Progenitor cell of endocrine pancreas (in vitro differentiated cells): ENCODE results near the gene FGD3. TPM values are rescaled to one million over a fixed set of nuclear protein-coding genes. Genes with fewer than 3 reads are reported as not detected.
A peak's percentile ranks its signal among the peaks of the same experiment; 100 is the strongest.

Experiments
- DNase-seq: peaks from one replicate; pipeline ENCODE4 v3.0.0; 2021; ENCODE audit warnings: low spot score; ENCODE audit not compliant: unreplicated experiment
- H3K27ac Mint-ChIP-seq: 2 replicates; pipeline ENCODE4 v1.8.0; 2021; ENCODE audit warnings: mild to moderate bottlenecking, moderate library complexity, mixed read lengths
- H3K27me3 Mint-ChIP-seq: 2 replicates; pipeline ENCODE4 v1.8.0; 2021; ENCODE audit warnings: mixed read lengths
- H3K36me3 Mint-ChIP-seq: 2 replicates; pipeline ENCODE4 v1.8.0; 2022; ENCODE audit warnings: mixed read lengths; ENCODE audit not compliant: insufficient read depth
- H3K4me1 Mint-ChIP-seq: 2 replicates; pipeline ENCODE4 v1.8.0; 2021; ENCODE audit warnings: low read depth, mixed read lengths
- H3K4me3 Mint-ChIP-seq: 2 replicates; pipeline ENCODE4 v1.8.0; 2021; ENCODE audit warnings: low read depth, mild to moderate bottlenecking, moderate library complexity, mixed read lengths
- H3K9me3 Mint-ChIP-seq: 2 replicates; pipeline ENCODE4 v1.8.0; 2021; ENCODE audit warnings: low read depth, mixed read lengths
- total RNA-seq: library from RNA; stranded (reverse); gene quantifications from 2 replicates; pipeline ENCODE4 v1.2.1, GENCODE V29; 2021
- TF ChIP-seq, protein P1 (sequence below): fragments of 200-600 bp; sonication (generic); IDR thresholded peaks from one replicate; pipeline ENCODE4 v1.5.0; 2021; ENCODE audit warnings: antibody characterized with exemption, mild to moderate bottlenecking; ENCODE audit not compliant: unreplicated experiment

Gene FGD3
- total RNA-seq, 1 donor from 2014 or later, result 9.6 TPM

DNA sequence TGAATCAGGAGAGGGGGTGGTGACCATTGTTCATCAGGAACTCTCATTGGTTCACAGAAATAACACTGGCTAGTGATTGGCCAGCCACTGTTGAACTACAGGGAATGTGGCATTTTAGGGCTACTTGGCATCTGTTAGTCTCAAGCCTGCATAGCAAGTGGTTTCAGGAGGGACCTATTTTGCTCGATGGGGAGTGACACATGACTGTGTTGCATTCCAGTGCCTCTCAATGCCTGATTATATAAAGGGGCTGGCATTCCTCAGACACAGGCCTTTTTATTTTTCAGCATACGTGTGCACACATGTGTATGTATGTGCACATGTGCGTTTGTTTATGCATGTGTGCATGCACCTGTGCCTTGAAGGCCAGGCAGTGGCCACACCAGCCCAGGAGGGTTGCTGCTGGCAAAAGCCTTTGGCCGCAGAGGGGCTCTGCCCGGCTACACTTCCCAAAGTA lies 23.2 kb downstream of the FGD3 start:
- DNase-seq, result no peak
- Mint-ChIP-seq H3K27ac (no peak overlapping the region), H3K9me3 (no peaks in the 10 kb centered on the region), H3K27me3 (no peaks in the 10 kb centered on the region), H3K4me3 (no peak overlapping the region), H3K36me3 (peaks cover 5% of the 10 kb centered on the region), H3K4me1 (peaks cover 15% of the 10 kb centered on the region)
- TF ChIP-seq, protein P1, sequence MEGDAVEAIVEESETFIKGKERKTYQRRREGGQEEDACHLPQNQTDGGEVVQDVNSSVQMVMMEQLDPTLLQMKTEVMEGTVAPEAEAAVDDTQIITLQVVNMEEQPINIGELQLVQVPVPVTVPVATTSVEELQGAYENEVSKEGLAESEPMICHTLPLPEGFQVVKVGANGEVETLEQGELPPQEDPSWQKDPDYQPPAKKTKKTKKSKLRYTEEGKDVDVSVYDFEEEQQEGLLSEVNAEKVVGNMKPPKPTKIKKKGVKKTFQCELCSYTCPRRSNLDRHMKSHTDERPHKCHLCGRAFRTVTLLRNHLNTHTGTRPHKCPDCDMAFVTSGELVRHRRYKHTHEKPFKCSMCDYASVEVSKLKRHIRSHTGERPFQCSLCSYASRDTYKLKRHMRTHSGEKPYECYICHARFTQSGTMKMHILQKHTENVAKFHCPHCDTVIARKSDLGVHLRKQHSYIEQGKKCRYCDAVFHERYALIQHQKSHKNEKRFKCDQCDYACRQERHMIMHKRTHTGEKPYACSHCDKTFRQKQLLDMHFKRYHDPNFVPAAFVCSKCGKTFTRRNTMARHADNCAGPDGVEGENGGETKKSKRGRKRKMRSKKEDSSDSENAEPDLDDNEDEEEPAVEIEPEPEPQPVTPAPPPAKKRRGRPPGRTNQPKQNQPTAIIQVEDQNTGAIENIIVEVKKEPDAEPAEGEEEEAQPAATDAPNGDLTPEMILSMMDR, result no peak

DNA sequence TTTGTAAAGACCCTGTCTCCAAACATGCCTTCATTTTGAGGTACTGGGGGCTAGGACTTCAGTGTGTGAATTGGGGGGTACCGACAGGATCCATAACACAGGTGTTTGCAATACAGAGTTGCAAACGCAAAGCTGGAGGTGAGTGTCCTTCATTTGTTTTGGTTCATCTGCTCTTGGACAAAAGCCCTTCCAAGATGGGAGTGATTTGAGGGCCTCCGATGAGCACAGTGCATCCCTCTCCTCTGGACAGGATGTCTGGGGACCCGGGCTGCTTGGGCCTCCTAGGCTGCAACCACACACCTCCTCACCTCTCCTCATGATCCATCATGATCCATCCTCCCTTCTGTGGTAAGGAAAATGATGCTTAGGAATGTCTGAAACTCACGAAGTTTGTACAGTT lies 23.8 kb downstream of the FGD3 start:
- no peak for DNase-seq
- Mint-ChIP-seq H3K27ac (no peak overlapping the region), H3K27me3 (no peaks in the 10 kb centered on the region), H3K4me1 (peaks cover 14% of the 10 kb centered on the region), H3K36me3 (peaks cover 5% of the 10 kb centered on the region), H3K9me3 (no peaks in the 10 kb centered on the region), H3K4me3 (no peak overlapping the region)
- TF ChIP-seq, protein P1, result no peak

DNA sequence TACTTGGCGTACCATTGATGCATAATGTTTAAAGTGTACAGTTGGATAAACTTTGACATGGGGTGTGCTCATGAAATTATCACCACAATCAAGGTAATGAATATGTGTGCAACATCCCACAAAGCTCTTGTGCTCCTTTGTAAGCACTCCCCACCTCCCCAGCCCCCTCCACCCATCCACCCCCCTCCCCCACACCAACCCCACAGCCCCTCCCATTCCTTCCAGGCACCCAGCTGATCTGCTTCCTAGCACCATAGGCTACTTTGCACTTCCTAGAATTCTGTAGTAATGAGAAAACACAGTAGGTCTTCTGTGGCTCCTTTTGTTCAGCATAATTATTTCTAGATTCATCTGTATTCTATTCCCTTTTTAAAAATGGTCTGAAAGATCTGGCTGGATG lies 24.5 kb downstream of the FGD3 start:
- TF ChIP-seq, protein P1, result no peak
- H3K27me3 Mint-ChIP-seq, result no peaks in the 10 kb centered on the region
- no peak for DNase-seq

DNA sequence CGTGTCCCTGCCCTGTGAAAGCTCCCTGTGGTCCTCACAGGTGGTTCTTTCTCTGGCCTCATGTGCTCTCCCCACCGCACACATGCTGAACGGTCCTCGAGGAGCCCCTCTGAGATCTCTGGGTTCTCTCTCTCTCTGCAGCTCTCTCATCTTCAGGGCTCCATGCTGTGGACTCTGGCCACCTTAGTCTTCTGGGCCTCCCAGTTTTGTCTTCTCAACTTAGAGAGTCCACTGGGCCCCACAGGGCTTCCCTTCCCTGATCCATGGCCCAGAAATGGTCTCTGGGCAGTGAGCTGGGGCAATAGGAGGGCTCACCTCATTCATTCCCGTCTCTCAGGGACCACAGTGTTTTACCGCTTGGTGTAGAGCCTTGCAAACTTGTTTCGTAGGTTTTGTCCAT lies 26.4 kb downstream of the FGD3 start:
- Mint-ChIP-seq H3K4me3 (peak overlapping the region; percentile 11), H3K27ac (peak overlapping the region; percentile 94), H3K36me3 (peaks cover 13% of the 10 kb centered on the region), H3K27me3 (no peaks in the 10 kb centered on the region), H3K4me1 (peaks cover 15% of the 10 kb centered on the region), H3K9me3 (no peaks in the 10 kb centered on the region)
- DNase-seq, result no peak
- TF ChIP-seq, protein P1, result no peak

More for the DNA sequence above, 24.5 kb downstream of the FGD3 start:
- Mint-ChIP-seq H3K27ac (no peak overlapping the region), H3K4me3 (no peak overlapping the region), H3K4me1 (peaks cover 14% of the 10 kb centered on the region), H3K36me3 (peaks cover 5% of the 10 kb centered on the region), H3K9me3 (no peaks in the 10 kb centered on the region)

DNA sequence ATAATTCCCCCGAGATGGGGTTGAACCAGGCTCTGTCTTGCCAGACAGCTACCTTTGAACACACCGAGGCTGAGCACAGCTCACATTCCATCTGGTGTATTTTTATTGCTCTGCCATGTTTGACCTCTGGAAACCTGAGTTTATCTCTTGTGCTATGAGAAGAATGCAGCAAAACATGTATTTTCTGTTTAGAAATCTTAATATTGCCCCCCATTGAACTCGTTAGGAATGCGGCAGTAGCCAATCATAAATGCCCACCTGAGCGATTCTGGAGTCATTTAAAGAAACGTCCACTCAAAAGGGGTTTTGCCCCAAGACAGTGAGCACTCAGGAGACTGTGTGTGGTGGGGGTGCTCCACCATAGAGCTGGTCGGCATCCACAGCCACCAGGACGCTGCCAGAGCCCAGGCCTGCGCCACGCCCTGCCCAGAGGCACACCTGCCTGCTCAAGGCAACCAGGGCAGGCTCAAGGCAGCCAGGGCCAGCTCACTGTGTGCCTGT lies 26.9 kb downstream of the FGD3 start:
- H3K4me1 Mint-ChIP-seq, result peaks cover 15% of the 10 kb centered on the region
- peaks cover 16% of the 10 kb centered on the region for H3K36me3 Mint-ChIP-seq
- DNase-seq, result no peak

More for the DNA sequence above, 26.9 kb downstream of the FGD3 start:
- Mint-ChIP-seq H3K27ac (peak overlapping the region; percentile 94), H3K4me3 (peak overlapping the region; percentile 19), H3K9me3 (no peaks in the 10 kb centered on the region), H3K27me3 (no peaks in the 10 kb centered on the region)
- TF ChIP-seq, protein P1, result no peak
